Astrocyte (in vitro differentiated cells and primary cell): ENCODE data around the gene GRIK3. TPM values are rescaled to one million over a fixed set of nuclear protein-coding genes. Genes with fewer than 3 reads are reported as not detected.

Experiments used
- DNase-seq: peaks from one replicate; pipeline ENCODE4 v3.0.0-alpha.2; 2010; ENCODE audit warnings: low read depth
- FAIRE-seq: peaks from 2 replicates; lab custom pipeline; 2011; peaks lifted over from hg19 to GRCh38; lab: Jason Lieb, UNC
- H2AFZ ChIP-seq: 2 replicates; pipeline ENCODE4 v1.6.0; 2012; ENCODE audit warnings: low read depth, low read length, inconsistent platforms
- H3K27ac ChIP-seq: 2 replicates; pipeline ENCODE4 v1.5.1; 2011; ENCODE audit warnings: low read depth, low read length, inconsistent platforms
- H3K27me3 ChIP-seq: 2 replicates; pipeline ENCODE4 v1.6.0; 2011; ENCODE audit warnings: low read length, inconsistent platforms; ENCODE audit not compliant: insufficient read depth
- H3K36me3 ChIP-seq: 2 replicates; pipeline ENCODE4 v1.5.1; 2011; ENCODE audit warnings: low read length, inconsistent platforms; ENCODE audit not compliant: insufficient read depth
- H3K4me1 ChIP-seq: 2 replicates; pipeline ENCODE4 v1.5.1; 2011; ENCODE audit warnings: low read length, inconsistent platforms; ENCODE audit not compliant: insufficient read depth
- H3K4me2 ChIP-seq: 2 replicates; pipeline ENCODE4 v1.6.0; 2012; ENCODE audit warnings: low read length, inconsistent platforms
- H3K4me3 ChIP-seq: 2 replicates; pipeline ENCODE4 v1.5.1; 2011; ENCODE audit warnings: low read depth, mild to moderate bottlenecking, low read length, inconsistent platforms; ENCODE audit not compliant: insufficient read depth
- H3K79me2 ChIP-seq: 2 replicates; pipeline ENCODE4 v1.6.0; 2012; ENCODE audit warnings: mild to moderate bottlenecking, low read length, inconsistent platforms; ENCODE audit not compliant: insufficient read depth
- H3K9ac ChIP-seq: 2 replicates; pipeline ENCODE4 v1.6.0; 2012; ENCODE audit warnings: mild to moderate bottlenecking, low read length, inconsistent platforms
- H3K9me3 ChIP-seq: 2 replicates; pipeline ENCODE4 v1.5.1; 2012; ENCODE audit warnings: low read depth, mild to moderate bottlenecking, low read length, inconsistent platforms; ENCODE audit not compliant: insufficient read depth
- H4K20me1 ChIP-seq: 2 replicates; pipeline ENCODE4 v1.6.0; 2012; ENCODE audit warnings: low read length, inconsistent platforms; ENCODE audit not compliant: insufficient read depth
- H3K27ac Mint-ChIP-seq: one replicate; pipeline ENCODE4 v1.8.0; 2021; ENCODE audit warnings: mild to moderate bottlenecking, mixed read lengths; ENCODE audit not compliant: unreplicated experiment
- H3K27me3 Mint-ChIP-seq: one replicate; pipeline ENCODE4 v1.8.0; 2021; ENCODE audit warnings: low read depth, mixed read lengths; ENCODE audit not compliant: unreplicated experiment
- H3K36me3 Mint-ChIP-seq: one replicate; pipeline ENCODE4 v1.8.0; 2021; ENCODE audit warnings: low read depth, mixed read lengths; ENCODE audit not compliant: unreplicated experiment
- H3K4me1 Mint-ChIP-seq: one replicate; pipeline ENCODE4 v1.8.0; 2021; ENCODE audit warnings: low read depth, mixed read lengths; ENCODE audit not compliant: unreplicated experiment
- H3K4me3 Mint-ChIP-seq: one replicate; pipeline ENCODE4 v1.8.0; 2021; ENCODE audit warnings: mild to moderate bottlenecking, moderate library complexity, mixed read lengths; ENCODE audit not compliant: unreplicated experiment
- H3K9me3 Mint-ChIP-seq: one replicate; pipeline ENCODE4 v1.8.0; 2021; ENCODE audit warnings: mild to moderate bottlenecking, mixed read lengths; ENCODE audit not compliant: unreplicated experiment
- EZH2 ChIP-seq: IDR thresholded peaks from 2 replicates; pipeline ENCODE4 v1.6.1; 2012; ENCODE audit warnings: mild to moderate bottlenecking, low read length, inconsistent platforms; ENCODE audit not compliant: insufficient read depth
- total RNA-seq: library from RNA; stranded (reverse); gene quantifications from 2 replicates; pipeline ENCODE4 v1.2.1, GENCODE V29; 2021
- TF ChIP-seq, protein P1 (sequence below): IDR thresholded peaks from 2 replicates; pipeline ENCODE4 v1.5.1; 2011; ENCODE audit warnings: low read depth, mild to moderate bottlenecking, inconsistent platforms, low read length, moderate library complexity; ENCODE audit not compliant: insufficient read depth

GRIK3 gene
- total RNA-seq, 1 donor from 2014 or later = 0.16 TPM

DNA sequence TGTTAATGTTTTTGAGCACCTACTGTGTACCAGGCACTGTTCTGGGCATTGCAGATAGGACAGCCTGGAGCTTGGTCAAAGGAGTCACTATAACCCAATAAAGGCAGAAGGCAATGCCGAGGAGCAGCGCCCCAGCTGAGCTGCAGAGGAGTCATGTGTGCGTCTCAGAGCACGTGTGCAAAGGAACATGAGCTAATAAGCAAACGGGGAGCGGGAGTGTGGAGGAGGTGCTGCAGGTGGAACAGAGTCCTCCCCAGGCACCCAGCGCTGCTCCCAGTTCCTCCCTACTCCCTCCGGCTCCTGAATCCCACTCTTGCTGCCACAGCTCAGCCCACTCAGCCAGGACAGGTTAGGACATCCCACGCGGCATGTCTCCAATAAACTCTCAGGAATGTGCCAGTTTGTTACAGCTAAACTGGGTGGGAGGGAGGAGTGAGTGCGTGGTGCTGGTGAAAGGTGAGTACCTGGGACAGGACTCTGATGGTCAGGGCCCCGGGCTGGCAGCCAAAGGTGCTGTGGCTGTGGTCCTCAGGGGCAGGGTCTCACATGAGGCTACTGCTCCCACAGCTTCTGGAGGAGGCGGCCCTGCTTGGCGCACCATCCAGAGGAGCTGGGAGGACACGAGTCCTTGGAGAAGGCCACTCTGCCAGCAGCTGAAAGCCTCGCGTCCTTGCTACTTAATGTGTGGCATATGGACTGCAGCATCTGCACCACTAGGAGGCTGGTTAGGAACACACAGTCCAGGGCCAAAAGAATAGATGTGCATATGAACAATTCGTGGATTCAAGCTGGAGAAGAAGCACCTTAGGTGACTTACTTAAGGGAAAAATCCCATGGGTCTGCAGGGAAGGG is 52.3 kb downstream of the GRIK3 start:
- no peaks in the 10 kb centered on the region for H3K4me1 ChIP-seq
- peaks cover 1% of the 10 kb centered on the region for H3K4me1 Mint-ChIP-seq
- peaks cover 74% of the 10 kb centered on the region for H3K27me3 Mint-ChIP-seq
- H3K27ac ChIP-seq = no peak overlapping the region
- H3K79me2 ChIP-seq = no peaks in the 10 kb centered on the region
- DNase-seq (no peak), FAIRE-seq (no peak)
- no peak overlapping the region for H3K4me2 ChIP-seq
- H2AFZ ChIP-seq = no peak overlapping the region
- H3K4me3 Mint-ChIP-seq = no peak overlapping the region
- no peaks in the 10 kb centered on the region for H3K36me3 ChIP-seq
- peaks cover 2% of the 10 kb centered on the region for H3K36me3 Mint-ChIP-seq
- no peak overlapping the region for H3K4me3 ChIP-seq
- no peak overlapping the region for H3K27ac Mint-ChIP-seq
- H3K9me3 ChIP-seq = peaks cover 11% of the 10 kb centered on the region
- no peaks in the 10 kb centered on the region for H3K27me3 ChIP-seq
- no peaks in the 10 kb centered on the region for H4K20me1 ChIP-seq
- H3K9ac ChIP-seq = no peak overlapping the region
- TF ChIP-seq EZH2 = no peak
- TF ChIP-seq, protein P1, sequence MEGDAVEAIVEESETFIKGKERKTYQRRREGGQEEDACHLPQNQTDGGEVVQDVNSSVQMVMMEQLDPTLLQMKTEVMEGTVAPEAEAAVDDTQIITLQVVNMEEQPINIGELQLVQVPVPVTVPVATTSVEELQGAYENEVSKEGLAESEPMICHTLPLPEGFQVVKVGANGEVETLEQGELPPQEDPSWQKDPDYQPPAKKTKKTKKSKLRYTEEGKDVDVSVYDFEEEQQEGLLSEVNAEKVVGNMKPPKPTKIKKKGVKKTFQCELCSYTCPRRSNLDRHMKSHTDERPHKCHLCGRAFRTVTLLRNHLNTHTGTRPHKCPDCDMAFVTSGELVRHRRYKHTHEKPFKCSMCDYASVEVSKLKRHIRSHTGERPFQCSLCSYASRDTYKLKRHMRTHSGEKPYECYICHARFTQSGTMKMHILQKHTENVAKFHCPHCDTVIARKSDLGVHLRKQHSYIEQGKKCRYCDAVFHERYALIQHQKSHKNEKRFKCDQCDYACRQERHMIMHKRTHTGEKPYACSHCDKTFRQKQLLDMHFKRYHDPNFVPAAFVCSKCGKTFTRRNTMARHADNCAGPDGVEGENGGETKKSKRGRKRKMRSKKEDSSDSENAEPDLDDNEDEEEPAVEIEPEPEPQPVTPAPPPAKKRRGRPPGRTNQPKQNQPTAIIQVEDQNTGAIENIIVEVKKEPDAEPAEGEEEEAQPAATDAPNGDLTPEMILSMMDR = no peak
- H3K9me3 Mint-ChIP-seq = peaks cover 6% of the 10 kb centered on the region

DNA sequence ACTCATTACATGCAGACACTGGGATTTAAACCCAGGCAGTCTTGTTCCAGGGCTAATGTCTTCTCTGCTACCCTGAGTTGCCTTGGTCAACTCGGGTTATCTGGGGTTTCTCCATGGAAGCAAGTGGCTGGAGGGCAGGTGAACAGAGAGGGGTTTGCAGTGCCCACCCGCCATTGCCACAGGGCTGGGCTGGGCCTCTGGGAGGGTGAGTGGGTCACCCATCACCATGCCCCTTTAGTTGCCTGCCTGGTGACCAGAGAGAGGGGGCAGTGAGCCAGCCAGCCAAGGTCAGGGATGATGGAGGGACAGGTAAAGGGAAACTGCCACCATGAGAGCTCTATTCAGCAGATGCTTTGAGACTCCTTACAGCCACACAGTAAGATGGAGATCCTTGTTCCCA is 53.2 kb downstream of the GRIK3 start:
- Histone ChIP-seq H2AFZ (no peak overlapping the region), H3K36me3 (no peaks in the 10 kb centered on the region), H3K9me3 (peaks cover 11% of the 10 kb centered on the region), H3K4me2 (no peak overlapping the region), H3K9ac (no peak overlapping the region), H4K20me1 (no peaks in the 10 kb centered on the region), H3K27me3 (no peaks in the 10 kb centered on the region), H3K4me3 (no peak overlapping the region), H3K79me2 (no peaks in the 10 kb centered on the region), H3K4me1 (no peaks in the 10 kb centered on the region), H3K27ac (no peak overlapping the region)
- FAIRE-seq (no peak), DNase-seq (no peak)
- H3K4me3 Mint-ChIP-seq = no peak overlapping the region
- H3K9me3 Mint-ChIP-seq = peaks cover 6% of the 10 kb centered on the region
- peaks cover 2% of the 10 kb centered on the region for H3K36me3 Mint-ChIP-seq
- no peak overlapping the region for H3K27ac Mint-ChIP-seq
- peaks cover 71% of the 10 kb centered on the region for H3K27me3 Mint-ChIP-seq
- H3K4me1 Mint-ChIP-seq = peaks cover 1% of the 10 kb centered on the region
- TF ChIP-seq EZH2 = no peak
- TF ChIP-seq, protein P1 = no peak
